Aorta (tissue), 5 donors: ENCODE results near the gene PEX5L. TPM values are rescaled to one million over a fixed set of nuclear protein-coding genes. Genes with fewer than 3 reads are reported as not detected.

ENCODE experiments used
- ATAC-seq: fragments of 200-7000 bp; cut with Tn5 transposase; one replicate; pipeline ENCODE4 v1.9.1; 2022; ENCODE audit warnings: moderate library complexity; ENCODE audit not compliant: low FRiP score
- DNase-seq, 2 donors: peaks; one replicate each; pipeline ENCODE4 v3.0.0-alpha.2; 2020
- H3K27ac ChIP-seq, 2 donors: one replicate each; pipeline ENCODE4 v1.5.1; 2013; ENCODE audit warnings: low read length in 2 of 2, mild to moderate bottlenecking in 2 of 2, moderate library complexity in 2 of 2, control low read depth in 1 of 2, inconsistent platforms in 1 of 2, low read depth in 1 of 2
- H3K27me3 ChIP-seq, 2 donors: one replicate each; pipeline ENCODE4 v1.6.1; 2013; ENCODE audit warnings: control low read depth in 1 of 2, low read length in 1 of 2, mild to moderate bottlenecking in 1 of 2, moderate library complexity in 1 of 2; ENCODE audit not compliant: insufficient read depth in 2 of 2, control insufficient read depth in 1 of 2
- H3K36me3 ChIP-seq, 2 donors: one replicate each; pipeline ENCODE4 v1.6.1; 2013; ENCODE audit warnings: control low read depth in 1 of 2, low read length in 1 of 2, mild to moderate bottlenecking in 1 of 2; ENCODE audit not compliant: insufficient read depth in 2 of 2, control insufficient read depth in 1 of 2
- H3K4me1 ChIP-seq, 2 donors: one replicate each; pipeline ENCODE4 v1.6.1; 2013; ENCODE audit warnings: low read length in 2 of 2, control low read depth in 1 of 2, mild to moderate bottlenecking in 1 of 2, moderate library complexity in 1 of 2; ENCODE audit not compliant: insufficient read depth in 2 of 2, control insufficient read depth in 1 of 2
- H3K4me3 ChIP-seq, 2 donors: one replicate each; pipeline ENCODE4 v1.5.1; 2013; ENCODE audit warnings: low read length in 2 of 2, control low read depth in 1 of 2, mild to moderate bottlenecking in 1 of 2
- H3K9me3 ChIP-seq: one replicate; pipeline ENCODE4 v1.6.1; 2013; ENCODE audit warnings: mild to moderate bottlenecking, low read length; ENCODE audit not compliant: control insufficient read depth
- WGBS, 2 donors: extraction: QIAGEN DNeasy Blood & Tissue Kit; methylation state at CpG; one replicate each; pipeline ENCODE4 v1.1.7; 2013; 5-methylcytosine and 5-hydroxymethylcytosine counted together
- intact Hi-C, 2 donors: fragments of 100-400 bp; cut with DNase I; formaldehyde crosslinking; loops; one replicate each; pipeline versions ENCODE4 v1.14.2 to v1.15.0; 2022
- polyA plus RNA-seq, 2 donors: library from polyadenylated mRNA; stranded (reverse); fragments of 200-250 nt; gene quantifications; one replicate each; pipeline ENCODE4 v1.2.3, GENCODE V29; 2013
- total RNA-seq, 2 donors: library from RNA; stranded (reverse); fragmentation: NEBNext Ultra II Directional; extraction: Animal tissue kit (Norgen Biotek cat#: 25700); gene quantifications; one replicate each; pipeline ENCODE4 v1.2.1, GENCODE V29; 2021
- donor health status: healthy with polysubstance abuse.
- donor health status: Bipolar disorder and iron deficiency.
- donor health status: DM: no; HTN: no; CAD: no.
- donor health status: DM: no; HTN: no; CAD: no.
- donor health status: DM: yes; HTN: yes; CAD: no.

The PEX5L gene
- total and polyA plus RNA-seq, 4 donors = 0.24 TPM; not detected in 3

GRCh38 chr3:179842061-179842460 is 194.7 kb downstream of the PEX5L start:
- ATAC-seq (no peak), DNase-seq (no peak)
- no peaks in the 10 kb centered on the region for H3K27me3 ChIP-seq
- peaks cover 4% of the 10 kb centered on the region for H3K9me3 ChIP-seq
- H3K4me1 ChIP-seq = no peaks in the 10 kb centered on the region
- H3K4me3 ChIP-seq = no peak overlapping the region
- H3K36me3 ChIP-seq = no peaks in the 10 kb centered on the region
- intact Hi-C loops = no loop called here
- H3K27ac ChIP-seq = no peak overlapping the region
- WGBS, 2 donors = 22 to 31% methylated on average over 3 of the region's 3 CpGs

- H3K36me3 ChIP-seq = no peaks in the 10 kb centered on the region
- 45 to 57% methylated on average over 7 of the region's 7 CpGs for WGBS, 2 donors
- intact Hi-C loops = no loop called here
- no peak overlapping the region for H3K4me3 ChIP-seq
- ATAC-seq = no peak
- DNase-seq = no peak
- peaks cover 2% of the 10 kb centered on the region for H3K9me3 ChIP-seq
- no peaks in the 10 kb centered on the region for H3K27me3 ChIP-seq
- no peaks in the 10 kb centered on the region for H3K4me1 ChIP-seq
- no peak overlapping the region for H3K27ac ChIP-seq
Measured at GRCh38 chr3:179840985-179841384, 195.8 kb downstream of the PEX5L start.

GRCh38 chr3:179837374-179837773 is 199.4 kb downstream of the PEX5L start:
- Histone ChIP-seq H3K36me3 (no peaks in the 10 kb centered on the region), H3K9me3 (no peaks in the 10 kb centered on the region), H3K4me3 (no peak overlapping the region), H3K27ac (no peak overlapping the region), H3K27me3 (peaks cover 0 to 2% of the 10 kb centered on the region in 2 donors), H3K4me1 (no peaks in the 10 kb centered on the region)
- ATAC-seq = no peak
- WGBS, 2 donors = 70% methylated on average over 2 of the region's 2 CpGs
- no peak for DNase-seq
- intact Hi-C loops = no loop called here

GRCh38 chr3:179833294-179833693 is 203.4 kb downstream of the PEX5L start:
- ATAC-seq (no peak), DNase-seq (no peak)
- intact Hi-C loops = no loop called here

GRCh38 chr3:179832333-179832854 is 204.3 kb downstream of the PEX5L start:
- ATAC-seq (no peak), DNase-seq (no peak)
- intact Hi-C loops = no loop called here
- no peaks in the 10 kb centered on the region for H3K9me3 ChIP-seq
- WGBS, 2 donors = 93 to 94% methylated on average over 3 of the region's 3 CpGs
- H3K36me3 ChIP-seq = no peaks in the 10 kb centered on the region
- peaks cover 0 to 2% of the 10 kb centered on the region in 2 donors for H3K27me3 ChIP-seq
- H3K4me3 ChIP-seq = no peak overlapping the region
- H3K4me1 ChIP-seq = no peaks in the 10 kb centered on the region
- H3K27ac ChIP-seq = no peak overlapping the region

More at GRCh38 chr3:179833294-179833693, 203.4 kb downstream of the PEX5L start:
- Histone ChIP-seq H3K9me3 (no peaks in the 10 kb centered on the region), H3K27me3 (peaks cover 0 to 2% of the 10 kb centered on the region in 2 donors), H3K27ac (no peak overlapping the region), H3K4me3 (no peak overlapping the region), H3K36me3 (no peaks in the 10 kb centered on the region), H3K4me1 (no peaks in the 10 kb centered on the region)

- Histone ChIP-seq H3K4me3 (no peak overlapping the region), H3K4me1 (no peaks in the 10 kb centered on the region), H3K27me3 (no peaks in the 10 kb centered on the region), H3K27ac (no peak overlapping the region), H3K9me3 (no peaks in the 10 kb centered on the region), H3K36me3 (no peaks in the 10 kb centered on the region)
- ATAC-seq (no peak), DNase-seq (no peak)
- WGBS, 2 donors = 37 to 40% methylated on average over 5 of the region's 5 CpGs
- intact Hi-C loops = no loop called here
Measured at GRCh38 chr3:179829401-179829800, 207.3 kb downstream of the PEX5L start.

- H3K4me1 ChIP-seq = no peaks in the 10 kb centered on the region
- H3K36me3 ChIP-seq = no peaks in the 10 kb centered on the region
- no peaks in the 10 kb centered on the region for H3K9me3 ChIP-seq
- intact Hi-C loops = no loop called here
- H3K27ac ChIP-seq = no peak overlapping the region
- no peak overlapping the region for H3K4me3 ChIP-seq
- DNase-seq = no peak
- ATAC-seq = no peak
- 80 to 83% methylated on average over 2 of the region's 2 CpGs for WGBS, 2 donors
- H3K27me3 ChIP-seq = no peaks in the 10 kb centered on the region
Measured at GRCh38 chr3:179828738-179829137, 208.0 kb downstream of the PEX5L start.

GRCh38 chr3:179826247-179826637 is 210.5 kb downstream of the PEX5L start:
- DNase-seq (no peak), ATAC-seq (no peak)
- intact Hi-C loops = no loop called here
- no peaks in the 10 kb centered on the region for H3K4me1 ChIP-seq
- WGBS, 2 donors = 8 to 15% methylated on average over 1 of the region's 1 CpG
- H3K4me3 ChIP-seq = no peak overlapping the region
- no peaks in the 10 kb centered on the region for H3K36me3 ChIP-seq
- H3K9me3 ChIP-seq = no peaks in the 10 kb centered on the region
- H3K27ac ChIP-seq = no peak overlapping the region
- H3K27me3 ChIP-seq = no peaks in the 10 kb centered on the region

- Histone ChIP-seq H3K9me3 (no peaks in the 10 kb centered on the region), H3K4me3 (no peak overlapping the region), H3K4me1 (no peaks in the 10 kb centered on the region), H3K27ac (no peak overlapping the region), H3K27me3 (no peaks in the 10 kb centered on the region), H3K36me3 (no peaks in the 10 kb centered on the region)
- intact Hi-C loops = loop anchor here in 1 of 2 donors (2.0 kb wide), 1 partner anchor 45 kb away; no protein-coding TSS in a partner anchor
- DNase-seq (no peak), ATAC-seq (no peak)
- WGBS, 2 donors = 46 to 51% methylated on average over 6 of the region's 6 CpGs
Measured at GRCh38 chr3:179825527-179826246, 211.1 kb downstream of the PEX5L start.
